Adrenal gland (tissue), 12 donors: Measurements from ENCODE around the gene HIKESHI. TPM values are rescaled to one million over a fixed set of nuclear protein-coding genes. Genes with fewer than 3 reads are reported as not detected.
"Not testable (repeated sequence)": the region's sequence is repeated elsewhere in the genome, so short reads cannot be mapped to it uniquely, and the experiment has no call there.

Experiments
- DNase-seq, 7 donors: peaks; one replicate each; pipeline ENCODE4 v3.0.0-alpha.2; 2019 to 2020
- H3K27ac ChIP-seq, 5 donors: fragments of 200-600 bp; sonication (generic) in 4 of 5; 1 replicate in 3 of 5; 2 replicates in 2 of 5; pipeline versions ENCODE4 v1.5.1 to v1.8.0; 2016 to 2020; ENCODE audit warnings: mild to moderate bottlenecking in 1 of 5
- H3K27me3 ChIP-seq: fragments of 200-600 bp; 2 replicates; pipeline ENCODE4 v1.8.0; 2021
- H3K36me3 ChIP-seq, 2 donors: fragments of 200-600 bp; replicated peaks in 1 of 2; 1 replicate in 1 of 2; 2 replicates in 1 of 2; pipeline versions ENCODE4 v1.5.1 to v1.8.0; 2018 to 2022
- H3K4me1 ChIP-seq, 2 donors: fragments of 200-600 bp; replicated peaks in 1 of 2; 1 replicate in 1 of 2; 2 replicates in 1 of 2; pipeline versions ENCODE4 v1.5.1 to v1.8.0; 2018 to 2021
- H3K4me3 ChIP-seq, 4 donors: fragments of 200-600 bp; sonication (generic) in 3 of 4; one replicate each; pipeline ENCODE4 v1.5.1; 2016 to 2018
- H3K9me3 ChIP-seq, 3 donors: fragments of 200-600 bp; sonication (generic) in 1 of 3; replicated peaks in 1 of 3; 1 replicate in 2 of 3; 2 replicates in 1 of 3; pipeline versions ENCODE4 v1.5.1 to v1.8.0; 2016 to 2021
- CTCF ChIP-seq, 6 experiments: fragments of 450-650 bp in 4 of 6; fragments of 200-600 bp in 2 of 6; sonication (generic) in 1 of 6; IDR thresholded peaks; 1 replicate in 5 of 6; 2 replicates in 1 of 6; pipeline versions ENCODE4 v1.5.1 to v1.8.0; 2016 to 2021; ENCODE audit warnings: antibody characterized with exemption in 6 of 6, mild to moderate bottlenecking in 2 of 6, moderate library complexity in 1 of 6
- POLR2A ChIP-seq, 2 donors: fragments of 450-650 bp; IDR thresholded peaks; one replicate each; pipeline ENCODE4 v1.6.1; 2017; ENCODE audit warnings: antibody characterized with exemption in 2 of 2, mild to moderate bottlenecking in 2 of 2, moderate library complexity in 1 of 2
- WGBS, 4 donors: extraction: QIAGEN DNeasy Blood & Tissue Kit in 2 of 4; methylation state at CpG; one replicate each; pipeline versions ENCODE4 v1.1.5 to v1.1.7; 2013 to 2017; 5-methylcytosine and 5-hydroxymethylcytosine counted together
- intact Hi-C, 2 donors: fragments of 100-400 bp; cut with DNase I; formaldehyde crosslinking; loops; one replicate each; pipeline versions ENCODE4 v1.14.1 to v1.15.0; 2022 to 2023
- polyA plus RNA-seq, 3 donors: library from polyadenylated mRNA; stranded (reverse); fragments of 200-250 nt in 2 of 3; fragments of 350-450 nt in 1 of 3; fragmentation: Illumina TruSeq in 1 of 3; extraction: RNeasy Lipid Tissue Mini Kit (QIAGEN cat#74804) in 1 of 3; gene quantifications; one replicate each; pipeline ENCODE4 v1.2.3, GENCODE V29; 2013 to 2014
- total RNA-seq, 9 donors: library from RNA; depleted of rRNA in 4 of 9; stranded (reverse); fragments of >200 nt in 4 of 9; fragments of 120-200 nt in 1 of 9; fragmentation: NEBNext Ultra II Directional in 1 of 9; extraction: Animal tissue kit (Norgen Biotek cat#: 25700) in 1 of 9; gene quantifications; one replicate each; pipeline versions ENCODE4 v1.1.0 to v1.2.4, GENCODE V29; 2013 to 2023
- donor health status: healthy with polysubstance abuse.
- donor health status: Bipolar disorder and iron deficiency.
- donor health status: DM: yes; HTN: yes; CAD: no.
- donor health status: DM: no; HTN: no; CAD: no.
- donor health status: DM: no; HTN: no; CAD: no.
- donor health status: DM: yes; HTN: yes; CAD: no.

Gene HIKESHI
- total and polyA plus RNA-seq, 12 donors = 30.4 to 48.2 (median 37.3) TPM

GRCh38 chr11:86279747-86280146, 22.3 kb upstream of the HIKESHI start:
- no peak overlapping the region for H3K4me3 ChIP-seq
- WGBS, 4 donors = 91 to 97% (median 93%) methylated on average over 3 of the region's 3 CpGs
- H3K36me3 ChIP-seq = peaks cover 0 to 16% of the 10 kb centered on the region in 2 donors

GRCh38 chr11:86287468-86287796, 14.6 kb upstream of the HIKESHI start:
- intact Hi-C loops = no loop called here
- WGBS, 4 donors = 96 to 100% (median 97%) methylated on average over 2 of the region's 2 CpGs
- H3K4me3 ChIP-seq = no peak overlapping the region

More at GRCh38 chr11:86279747-86280146, 22.3 kb upstream of the HIKESHI start:
- no peak for DNase-seq
- intact Hi-C loops = no loop called here
- Histone ChIP-seq H3K9me3 (no peaks in the 10 kb centered on the region), H3K27me3 (no peaks in the 10 kb centered on the region), H3K27ac (no peak overlapping the region), H3K4me1 (no peaks in the 10 kb centered on the region)
- TF ChIP-seq POLR2A (IDR thresholded peaks at IDR 0.05) = no peak
- no peak for TF ChIP-seq CTCF (IDR thresholded peaks at IDR 0.05)

GRCh38 chr11:86288776-86289507, 13.1 kb upstream of the HIKESHI start:
- no peaks in the 10 kb centered on the region for H3K9me3 ChIP-seq
- no peak for TF ChIP-seq CTCF (IDR thresholded peaks at IDR 0.05)
- no peak for TF ChIP-seq POLR2A (IDR thresholded peaks at IDR 0.05)
- H3K4me3 ChIP-seq = no peak overlapping the region
- no peak overlapping the region for H3K27ac ChIP-seq
- peaks cover 0 to 7% of the 10 kb centered on the region in 2 donors for H3K4me1 ChIP-seq
- peak in 5 of 7 donors; percentile 31 to 62 (median 48) for DNase-seq
- WGBS, 4 donors = 58 to 79% (median 62%) methylated on average over 5 to 7 of the region's 7 CpGs
- H3K27me3 ChIP-seq = no peaks in the 10 kb centered on the region
- H3K36me3 ChIP-seq = no peaks in the 10 kb centered on the region
- intact Hi-C loops = no loop called here

More at GRCh38 chr11:86287468-86287796, 14.6 kb upstream of the HIKESHI start:
- Histone ChIP-seq H3K9me3 (no peaks in the 10 kb centered on the region), H3K27ac (no peak overlapping the region), H3K4me1 (peaks cover 0 to 7% of the 10 kb centered on the region in 2 donors), H3K36me3 (no peaks in the 10 kb centered on the region), H3K27me3 (no peaks in the 10 kb centered on the region)
- no peak for DNase-seq
- TF ChIP-seq POLR2A (IDR thresholded peaks at IDR 0.05) = no peak
- no peak for TF ChIP-seq CTCF (IDR thresholded peaks at IDR 0.05)

GRCh38 chr11:86289508-86290280, 12.3 kb upstream of the HIKESHI start:
- peak in 5 of 7 donors; percentile 37 to 57 (median 46) for DNase-seq
- H3K9me3 ChIP-seq, H3K4me1 ChIP-seq, H3K4me3 ChIP-seq, H3K27me3 ChIP-seq, H3K27ac ChIP-seq, H3K36me3 ChIP-seq: not testable (repeated sequence)
- intact Hi-C loops = loop anchor here in 1 of 2 donors (10.0 kb wide), 2 partner anchors 345 to 435 kb away; partner anchors contain the start of gene CCDC83
- WGBS, 4 donors = 65 to 78% (median 70%) methylated on average over 9 of the region's 9 CpGs
